ENCODE measurements around the gene LRP8. TPM values are rescaled to one million over a fixed set of nuclear protein-coding genes. Genes with fewer than 3 reads are reported as not detected.

LRP8 gene
- total RNA-seq, 1 experiment from 2014 or later = 28.6 TPM

- POLR2A ChIA-PET = no interaction called here
- in situ Hi-C loops (cut with HindIII; ENCODE audit: low pct_unique_long_range_greater_than_20kb, low sequenced_read_pairs) (no loop called here), intact Hi-C loops (cut with micrococcal nuclease; ENCODE audit: unreplicated experiment) (no loop called here)
- no peaks in the 10 kb centered on the region for H3K36me3 ChIP-seq (ENCODE audit: control insufficient read depth, insufficient read depth, low read length)
- CTCF ChIA-PET = no interaction called here
- H3K9me3 ChIP-seq (ENCODE audit: control insufficient read depth, insufficient read depth, low read depth, low read length) = no peaks in the 10 kb centered on the region
- ATAC-seq (no peak), DNase-seq (ENCODE audit: low read depth, low spot score) (no peak)
- TF ChIP-seq TCF7L2 (IDR thresholded peaks at IDR 0.05; ENCODE audit: low read depth, low read length) (no peak), POLR2AphosphoS5 (IDR thresholded peaks at IDR 0.05; ENCODE audit: low read depth, low read length) (no peak)
- BruUV-seq (replicated peaks) = no TSS peak
- no peak overlapping the region for H3K4me3 ChIP-seq (ENCODE audit: low read depth in 2 of 2, low read length in 2 of 2)
- H3K27me3 ChIP-seq (ENCODE audit: control insufficient read depth, insufficient read depth, low read length) = no peaks in the 10 kb centered on the region
- H3K27ac ChIP-seq (ENCODE audit: low read length) = no peak overlapping the region
- H3K4me1 ChIP-seq (ENCODE audit: control insufficient read depth, insufficient read depth, low read length) = no peaks in the 10 kb centered on the region
Observed at GRCh38 chr1:53249706-53250105, 78.2 kb downstream of the LRP8 start.

GRCh38 chr1:53246261-53247134 is 81.4 kb downstream of the LRP8 start:
- no TSS peak for BruUV-seq (replicated peaks)
- H3K27ac ChIP-seq (ENCODE audit: low read length) = no peak overlapping the region
- POLR2A ChIA-PET = no interaction called here
- no peak overlapping the region for H3K4me3 ChIP-seq (ENCODE audit: low read depth in 2 of 2, low read length in 2 of 2)
- H3K27me3 ChIP-seq (ENCODE audit: control insufficient read depth, insufficient read depth, low read length) = no peaks in the 10 kb centered on the region
- DNase-seq (ENCODE audit: low read depth, low spot score) = no peak
- H3K9me3 ChIP-seq (ENCODE audit: control insufficient read depth, insufficient read depth, low read depth, low read length) = no peaks in the 10 kb centered on the region
- intact Hi-C loops (cut with micrococcal nuclease; ENCODE audit: unreplicated experiment) = no loop called here
- CTCF ChIA-PET = no interaction called here
- in situ Hi-C loops (cut with HindIII; ENCODE audit: low pct_unique_long_range_greater_than_20kb, low sequenced_read_pairs) = no loop called here
- no peaks in the 10 kb centered on the region for H3K36me3 ChIP-seq (ENCODE audit: control insufficient read depth, insufficient read depth, low read length)
- H3K4me1 ChIP-seq (ENCODE audit: control insufficient read depth, insufficient read depth, low read length) = no peaks in the 10 kb centered on the region
- TF ChIP-seq POLR2AphosphoS5 (IDR thresholded peaks at IDR 0.05; ENCODE audit: low read depth, low read length) (no peak), TCF7L2 (IDR thresholded peaks at IDR 0.05; ENCODE audit: low read depth, low read length) (no peak), SIN3A (IDR thresholded peaks at IDR 0.05; ENCODE audit: borderline replicate concordance, insufficient read depth, low read depth, low read length) (no peak), CTCF (IDR thresholded peaks at IDR 0.05) (no peak)
- TF ChIP-seq, protein P1, sequence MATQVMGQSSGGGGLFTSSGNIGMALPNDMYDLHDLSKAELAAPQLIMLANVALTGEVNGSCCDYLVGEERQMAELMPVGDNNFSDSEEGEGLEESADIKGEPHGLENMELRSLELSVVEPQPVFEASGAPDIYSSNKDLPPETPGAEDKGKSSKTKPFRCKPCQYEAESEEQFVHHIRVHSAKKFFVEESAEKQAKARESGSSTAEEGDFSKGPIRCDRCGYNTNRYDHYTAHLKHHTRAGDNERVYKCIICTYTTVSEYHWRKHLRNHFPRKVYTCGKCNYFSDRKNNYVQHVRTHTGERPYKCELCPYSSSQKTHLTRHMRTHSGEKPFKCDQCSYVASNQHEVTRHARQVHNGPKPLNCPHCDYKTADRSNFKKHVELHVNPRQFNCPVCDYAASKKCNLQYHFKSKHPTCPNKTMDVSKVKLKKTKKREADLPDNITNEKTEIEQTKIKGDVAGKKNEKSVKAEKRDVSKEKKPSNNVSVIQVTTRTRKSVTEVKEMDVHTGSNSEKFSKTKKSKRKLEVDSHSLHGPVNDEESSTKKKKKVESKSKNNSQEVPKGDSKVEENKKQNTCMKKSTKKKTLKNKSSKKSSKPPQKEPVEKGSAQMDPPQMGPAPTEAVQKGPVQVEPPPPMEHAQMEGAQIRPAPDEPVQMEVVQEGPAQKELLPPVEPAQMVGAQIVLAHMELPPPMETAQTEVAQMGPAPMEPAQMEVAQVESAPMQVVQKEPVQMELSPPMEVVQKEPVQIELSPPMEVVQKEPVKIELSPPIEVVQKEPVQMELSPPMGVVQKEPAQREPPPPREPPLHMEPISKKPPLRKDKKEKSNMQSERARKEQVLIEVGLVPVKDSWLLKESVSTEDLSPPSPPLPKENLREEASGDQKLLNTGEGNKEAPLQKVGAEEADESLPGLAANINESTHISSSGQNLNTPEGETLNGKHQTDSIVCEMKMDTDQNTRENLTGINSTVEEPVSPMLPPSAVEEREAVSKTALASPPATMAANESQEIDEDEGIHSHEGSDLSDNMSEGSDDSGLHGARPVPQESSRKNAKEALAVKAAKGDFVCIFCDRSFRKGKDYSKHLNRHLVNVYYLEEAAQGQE (IDR thresholded peaks at IDR 0.05; ENCODE audit: insufficient read depth in 1 of 2, low read depth in 2 of 2, low read length in 1 of 2) = no peak
- no peak for ATAC-seq

- no peaks in the 10 kb centered on the region for H3K27me3 ChIP-seq (ENCODE audit: control insufficient read depth, insufficient read depth, low read length)
- no TSS peak for BruUV-seq (replicated peaks)
- H3K27ac ChIP-seq (ENCODE audit: low read length) = no peak overlapping the region
- no peaks in the 10 kb centered on the region for H3K9me3 ChIP-seq (ENCODE audit: control insufficient read depth, insufficient read depth, low read depth, low read length)
- in situ Hi-C loops (cut with HindIII; ENCODE audit: low pct_unique_long_range_greater_than_20kb, low sequenced_read_pairs) (no loop called here), intact Hi-C loops (cut with micrococcal nuclease; ENCODE audit: unreplicated experiment) (no loop called here)
- no peak overlapping the region for H3K4me3 ChIP-seq (ENCODE audit: low read depth in 2 of 2, low read length in 2 of 2)
- no peak for DNase-seq (ENCODE audit: low read depth, low spot score)
- H3K36me3 ChIP-seq (ENCODE audit: control insufficient read depth, insufficient read depth, low read length) = no peaks in the 10 kb centered on the region
- CTCF ChIA-PET = interaction anchor here (0.5 kb wide), 1 partner anchor 353 kb away, joined by 6 read pairs; no protein-coding TSS in a partner anchor
- no peak for TF ChIP-seq SIN3A (IDR thresholded peaks at IDR 0.05; ENCODE audit: borderline replicate concordance, insufficient read depth, low read depth, low read length)
- TF ChIP-seq TCF7L2 (IDR thresholded peaks at IDR 0.05; ENCODE audit: low read depth, low read length) = no peak
- TF ChIP-seq, protein P1 (IDR thresholded peaks at IDR 0.05; ENCODE audit: insufficient read depth in 1 of 2, low read depth in 2 of 2, low read length in 1 of 2) = no peak
- peaks cover 2% of the 10 kb centered on the region for H3K4me1 ChIP-seq (ENCODE audit: control insufficient read depth, insufficient read depth, low read length)
- ATAC-seq = no peak
- POLR2A ChIA-PET = no interaction called here
Observed at GRCh38 chr1:53244141-53244540, 83.7 kb downstream of the LRP8 start.
